Measurements from ENCODE around the gene CFAP299. TPM values are rescaled to one million over a fixed set of nuclear protein-coding genes. Genes with fewer than 3 reads are reported as not detected.

The CFAP299 gene
- total RNA-seq, 1 experiment from 2014 or later: not detected

- ChIA-PET POLR2A (ENCODE audit: unreplicated experiment) (no interaction called here), CTCF (interaction anchor here (0.7 kb wide), 1 partner anchor 29 kb away, joined by 4 read pairs; no protein-coding TSS in a partner anchor)
- no peaks in the 10 kb centered on the region for H3K9me3 ChIP-seq (ENCODE audit: insufficient read depth, low read depth)
- no peak overlapping the region for H3K4me2 ChIP-seq
- H3F3A ChIP-seq (ENCODE audit: insufficient read depth, low read depth): no peaks in the 10 kb centered on the region
- BruUV-seq (replicated peaks): no TSS peak
- no peak overlapping the region for H3K4me3 ChIP-seq
- TF ChIP-seq EZH2 (IDR thresholded peaks at IDR 0.05; ENCODE audit: low read depth) (no peak), CTCF (conservative IDR thresholded peaks at IDR 0.05) (no peak)
- no peaks in the 10 kb centered on the region for H3K79me2 ChIP-seq (ENCODE audit: low read depth)
- H3K9me2 ChIP-seq (ENCODE audit: insufficient read depth): no peaks in the 10 kb centered on the region
- no peak overlapping the region for H2AFZ ChIP-seq
- H3K27me3 ChIP-seq (ENCODE audit: insufficient read depth, low read depth): no peaks in the 10 kb centered on the region
- H3K36me3 ChIP-seq (ENCODE audit: low read depth): no peaks in the 10 kb centered on the region
- intact Hi-C loops (cut with micrococcal nuclease; ENCODE audit: unreplicated experiment): no loop called here
- H4K20me1 ChIP-seq (ENCODE audit: insufficient read depth): no peaks in the 10 kb centered on the region
- no peak overlapping the region for H3K27ac ChIP-seq
- no peak for DNase-seq
- H3K4me1 ChIP-seq (replicated peaks; ENCODE audit: insufficient read depth): no peaks in the 10 kb centered on the region; the same call in 1 of the 2 replicates
Observed at GRCh38 chr4:80331693-80332092, 3.8 kb upstream of the CFAP299 start.

GRCh38 chr4:80333121-80333520, 2.4 kb upstream of the CFAP299 start:
- intact Hi-C loops (cut with micrococcal nuclease; ENCODE audit: unreplicated experiment): no loop called here
- ChIA-PET POLR2A (ENCODE audit: unreplicated experiment) (no interaction called here), CTCF (interaction anchor here (0.6 kb wide), 1 partner anchor 113 kb away, joined by 3 read pairs; no protein-coding TSS in a partner anchor)
- Histone ChIP-seq H3K4me3 (no peak overlapping the region), H3K27me3 (ENCODE audit: insufficient read depth, low read depth) (no peaks in the 10 kb centered on the region), H3K79me2 (ENCODE audit: low read depth) (no peaks in the 10 kb centered on the region), H3K36me3 (ENCODE audit: low read depth) (no peaks in the 10 kb centered on the region), H3K9me3 (ENCODE audit: insufficient read depth, low read depth) (no peaks in the 10 kb centered on the region), H3K4me1 (replicated peaks; ENCODE audit: insufficient read depth) (no peaks in the 10 kb centered on the region; the same call in 1 of the 2 replicates), H3K9me2 (ENCODE audit: insufficient read depth) (no peaks in the 10 kb centered on the region), H3K27ac (no peak overlapping the region), H3F3A (ENCODE audit: insufficient read depth, low read depth) (no peaks in the 10 kb centered on the region), H4K20me1 (ENCODE audit: insufficient read depth) (no peaks in the 10 kb centered on the region), H3K4me2 (no peak overlapping the region), H2AFZ (no peak overlapping the region)
- no peak for DNase-seq
- no TSS peak for BruUV-seq (replicated peaks)
- TF ChIP-seq EZH2 (IDR thresholded peaks at IDR 0.05; ENCODE audit: low read depth) (no peak), CTCF (conservative IDR thresholded peaks at IDR 0.05) (no peak)

- H3K4me1 ChIP-seq (replicated peaks; ENCODE audit: insufficient read depth): no peaks in the 10 kb centered on the region; the same call in 1 of the 2 replicates
- H3K79me2 ChIP-seq (ENCODE audit: low read depth): no peaks in the 10 kb centered on the region
- H2AFZ ChIP-seq: no peak overlapping the region
- intact Hi-C loops (cut with micrococcal nuclease; ENCODE audit: unreplicated experiment): no loop called here
- TF ChIP-seq EZH2 (IDR thresholded peaks at IDR 0.05; ENCODE audit: low read depth): no peak
- no peak for TF ChIP-seq CTCF (conservative IDR thresholded peaks at IDR 0.05)
- no peaks in the 10 kb centered on the region for H3K27me3 ChIP-seq (ENCODE audit: insufficient read depth, low read depth)
- peak overlapping the region; percentile 87; the same call in 1 of the 2 replicates for H3K4me2 ChIP-seq
- no peaks in the 10 kb centered on the region for H3F3A ChIP-seq (ENCODE audit: insufficient read depth, low read depth)
- ChIA-PET CTCF (no interaction called here), POLR2A (ENCODE audit: unreplicated experiment) (no interaction called here)
- H3K36me3 ChIP-seq (ENCODE audit: low read depth): no peaks in the 10 kb centered on the region
- H3K27ac ChIP-seq: no peak overlapping the region
- no peaks in the 10 kb centered on the region for H3K9me3 ChIP-seq (ENCODE audit: insufficient read depth, low read depth)
- DNase-seq: no peak
- H3K9me2 ChIP-seq (ENCODE audit: insufficient read depth): no peaks in the 10 kb centered on the region
- BruUV-seq (replicated peaks): no TSS peak
- no peaks in the 10 kb centered on the region for H4K20me1 ChIP-seq (ENCODE audit: insufficient read depth)
- H3K4me3 ChIP-seq: no peak overlapping the region
Observed at GRCh38 chr4:80334568-80334967, 962 bp upstream of the CFAP299 start.
